Endothelial cell of umbilical vein (primary cell): ENCODE measurements around the gene EPHA5. TPM values are rescaled to one million over a fixed set of nuclear protein-coding genes. Genes with fewer than 3 reads are reported as not detected.

ENCODE experiments used
- BruUV-seq: library from RNA; stranded (reverse); fragments of 400-500 nt; replicated peaks from 2 replicates; lab custom pipeline; 2021; lab: Mats Ljungman, UMichigan
- CTCF ChIA-PET: fragments of 300-600, 350-600 bp; sonication (Branson Sonifier 250); formaldehyde crosslinking; loops from one replicate; lab custom pipeline; 2021; ENCODE audit warnings: antibody characterized with exemption, inconsistent platforms; lab: Charles Lee
- POLR2A ChIA-PET: fragments of 300-600, 350-600 bp; sonication (Branson Sonifier 250); formaldehyde crosslinking; loops from one replicate; lab custom pipeline; 2021; ENCODE audit warnings: antibody characterized with exemption, inconsistent platforms; lab: Charles Lee
- DNase-seq: peaks from one replicate; pipeline ENCODE4 v3.0.0-alpha.2; 2011; ENCODE audit warnings: low read depth, low spot score
- FAIRE-seq: peaks from 2 replicates; lab custom pipeline; 2011; peaks lifted over from hg19 to GRCh38; lab: Jason Lieb, UNC
- H2AFZ ChIP-seq: 2 replicates; pipeline ENCODE4 v1.6.0; 2012; ENCODE audit warnings: low read depth, low read length, control low read depth, inconsistent platforms
- H3K27ac ChIP-seq: 2 replicates; pipeline ENCODE4 v1.5.1; 2011; ENCODE audit warnings: low read depth, mild to moderate bottlenecking, control low read depth, low read length, moderate library complexity; ENCODE audit not compliant: insufficient read depth
- H3K27me3 ChIP-seq, 2 experiments: 2 replicates each; pipeline versions ENCODE4 v1.6.0 to v1.6.1; 2011; ENCODE audit warnings: low read length in 2 of 2, mixed read lengths in 1 of 2; ENCODE audit not compliant: control insufficient read depth in 2 of 2, insufficient read depth in 2 of 2
- H3K36me3 ChIP-seq, 2 experiments: 2 replicates in 1 of 2; 3 replicates in 1 of 2; pipeline ENCODE4 v1.5.1; 2011; ENCODE audit warnings: low read length in 2 of 2, mild to moderate bottlenecking in 1 of 2, moderate library complexity in 1 of 2; ENCODE audit not compliant: control insufficient read depth in 2 of 2, insufficient read depth in 2 of 2; ENCODE audit errors: extremely low read depth in 1 of 2
- H3K4me1 ChIP-seq: 3 replicates; pipeline ENCODE4 v1.5.1; 2011; ENCODE audit warnings: mild to moderate bottlenecking, low read length; ENCODE audit not compliant: control insufficient read depth, insufficient read depth; ENCODE audit errors: extremely low read depth
- H3K4me2 ChIP-seq: 2 replicates; pipeline ENCODE4 v1.6.1; 2011; ENCODE audit warnings: low read length, control low read depth, mixed read lengths; ENCODE audit not compliant: insufficient read depth
- H3K4me3 ChIP-seq, 3 experiments: fragments of 200-600 bp in 1 of 3; sonication (generic), shearing (Covaris generic) in 1 of 3; replicated peaks in 1 of 3; 2 replicates each; pipeline ENCODE4 v1.5.1; 2011 to 2016; ENCODE audit warnings: control low read depth in 3 of 3, low read length in 3 of 3, mild to moderate bottlenecking in 2 of 3, inconsistent platforms in 1 of 3, low read depth in 1 of 3, moderate library complexity in 1 of 3; ENCODE audit not compliant: insufficient read depth in 1 of 3
- H3K79me2 ChIP-seq: 2 replicates; pipeline ENCODE4 v1.6.0; 2012; ENCODE audit warnings: low read length, inconsistent platforms; ENCODE audit not compliant: control insufficient read depth, insufficient read depth
- H3K9ac ChIP-seq: replicated peaks from 2 replicates; pipeline ENCODE3; 2011; ENCODE audit warnings: low read length, control low read depth; ENCODE audit not compliant: insufficient read depth; ENCODE audit errors: extremely low read depth
- H3K9me1 ChIP-seq: replicated peaks from 3 replicates; pipeline ENCODE4 v1.6.0; 2011; ENCODE audit warnings: mild to moderate bottlenecking, low read length; ENCODE audit not compliant: control insufficient read depth, insufficient read depth; ENCODE audit errors: extremely low read depth
- H3K9me3 ChIP-seq: replicated peaks from 2 replicates; pipeline ENCODE4 v1.5.1; 2012; ENCODE audit warnings: low read length, inconsistent platforms; ENCODE audit not compliant: control insufficient read depth, insufficient read depth
- H4K20me1 ChIP-seq: replicated peaks from 2 replicates; pipeline ENCODE3; 2011; ENCODE audit warnings: mild to moderate bottlenecking, low read length; ENCODE audit not compliant: control insufficient read depth, insufficient read depth; ENCODE audit errors: extremely low read depth
- CTCF ChIP-seq, 2 donors: IDR thresholded peaks; 1 replicate in 1 of 2; 2 replicates in 1 of 2; pipeline ENCODE4 v1.5.1; 2011; ENCODE audit warnings: low read length in 2 of 2, mild to moderate bottlenecking in 2 of 2, moderate library complexity in 2 of 2, control low read depth in 1 of 2, inconsistent platforms in 1 of 2, low read depth in 1 of 2; ENCODE audit not compliant: insufficient read depth in 1 of 2; ENCODE audit errors: extremely low read depth in 1 of 2
- EZH2 ChIP-seq: IDR thresholded peaks from 2 replicates; pipeline ENCODE4 v1.6.1; 2012; ENCODE audit warnings: borderline replicate concordance, low read depth, mild to moderate bottlenecking, moderate library complexity, low read length, inconsistent platforms; ENCODE audit not compliant: severe bottlenecking
- FOS ChIP-seq: IDR thresholded peaks from 2 replicates; pipeline ENCODE4 v1.6.1; 2011; ENCODE audit warnings: mild to moderate bottlenecking, low read length, moderate library complexity, borderline replicate concordance; ENCODE audit not compliant: insufficient read depth
- GATA2 ChIP-seq: IDR thresholded peaks from 2 replicates; pipeline ENCODE4 v1.7.0; 2011; ENCODE audit warnings: low read depth, mild to moderate bottlenecking, moderate library complexity, mixed read lengths, low read length; ENCODE audit not compliant: insufficient read length, insufficient read depth
- JUN ChIP-seq: IDR thresholded peaks from 2 replicates; pipeline ENCODE4 v1.6.1; 2011; ENCODE audit warnings: borderline replicate concordance, low read depth; ENCODE audit not compliant: insufficient read length, insufficient read depth
- MAX ChIP-seq: IDR thresholded peaks from 2 replicates; pipeline ENCODE4 v1.6.1; 2011; ENCODE audit not compliant: insufficient read depth, insufficient read length
- MYC ChIP-seq: IDR thresholded peaks from one replicate; pipeline ENCODE4 v1.6.1; 2011; ENCODE audit warnings: mild to moderate bottlenecking, low read depth, low read length
- POLR2A ChIP-seq: IDR thresholded peaks from 2 replicates; pipeline ENCODE4 v1.6.1; 2012; ENCODE audit warnings: low read depth, mild to moderate bottlenecking, control low read depth, low read length
- POLR2AphosphoS5 ChIP-seq: IDR thresholded peaks from 2 replicates; pipeline ENCODE4 v1.6.1; 2012; ENCODE audit warnings: low read depth, mild to moderate bottlenecking, control low read depth, low read length, moderate library complexity; ENCODE audit not compliant: insufficient read depth
- dilution Hi-C: fragments of 300-500 bp; cut with MboI; formaldehyde crosslinking; loops from one replicate; pipeline ENCODE4 v1.15.0; 2019; ENCODE audit warnings: low sequenced_read_pairs; ENCODE audit not compliant: extremely low pct_ligation_motif_present
- intact Hi-C: fragments of 100-400 bp; cut with micrococcal nuclease; formaldehyde crosslinking; loops from one replicate; pipeline ENCODE4 v1.10.0; 2022
- polyA plus RNA-seq, 4 experiments: library from polyadenylated mRNA; depleted of rRNA in 3 of 4; stranded (reverse) in 3 of 4; unstranded in 1 of 4; fragments of >200 nt; gene quantifications; 2 replicates each; pipeline versions ENCODE4 v1.2.1 to v1.2.3, GENCODE V29; 2011 to 2012; ENCODE audit warnings: missing spikeins in 1 of 4
- total RNA-seq: library from RNA; stranded (reverse); gene quantifications from 2 replicates; pipeline ENCODE4 v1.2.3, GENCODE V29; 2021

The EPHA5 gene
- total and polyA plus RNA-seq, 2 donors (not counting 3 experiments of a cell fraction or from before 2014, with no cell fraction given): 0.31 to 0.39 TPM

GRCh38 chr4:65482410-65482809 lies 187.9 kb downstream of the EPHA5 start:
- dilution Hi-C loops: no loop called here
- POLR2A ChIA-PET: no interaction called here
- Histone ChIP-seq H3K36me3 (no peaks in the 10 kb centered on the region), H3K4me1 (peaks cover 8% of the 10 kb centered on the region), H3K27ac (no peak overlapping the region), H3K4me3 (no peak overlapping the region), H4K20me1 (no peaks in the 10 kb centered on the region), H3K27me3 (no peaks in the 10 kb centered on the region), H3K4me2 (no peak overlapping the region), H2AFZ (no peak overlapping the region), H3K9me1 (no peaks in the 10 kb centered on the region), H3K9me3 (no peaks in the 10 kb centered on the region), H3K9ac (no peak overlapping the region), H3K79me2 (no peaks in the 10 kb centered on the region)
- TF ChIP-seq CTCF (IDR thresholded peaks at IDR 0.05; ENCODE audit: extremely low read depth in 1 of 2, insufficient read depth in 1 of 2, low read depth in 1 of 2, low read length in 2 of 2): no peak
- TF ChIP-seq JUN: peak; percentile 92
- peak; percentile 92 for TF ChIP-seq FOS
- FAIRE-seq (peak; percentile 58), DNase-seq (peak; percentile 89)
- intact Hi-C loops: no loop called here
- CTCF ChIA-PET: interaction anchor here (0.9 to 1.7 kb wide), 3 partner anchors 9 to 70 kb away, joined by 3 to 4 read pairs (median 3); no protein-coding TSS in a partner anchor
- no TSS peak for BruUV-seq

GRCh38 chr4:65472531-65472930 lies 197.8 kb downstream of the EPHA5 start:
- intact Hi-C loops: no loop called here
- no peaks in the 10 kb centered on the region for H3K9me3 ChIP-seq
- no peak overlapping the region for H2AFZ ChIP-seq
- DNase-seq (no peak), FAIRE-seq (no peak)
- H3K79me2 ChIP-seq: no peaks in the 10 kb centered on the region
- H3K4me1 ChIP-seq: no peaks in the 10 kb centered on the region
- no peak overlapping the region for H3K27ac ChIP-seq
- no peak overlapping the region for H3K4me2 ChIP-seq
- BruUV-seq: no TSS peak
- no peak overlapping the region for H3K9ac ChIP-seq
- ChIA-PET POLR2A (no interaction called here), CTCF (no interaction called here)
- H3K36me3 ChIP-seq: no peaks in the 10 kb centered on the region
- dilution Hi-C loops: no loop called here
- H4K20me1 ChIP-seq: no peaks in the 10 kb centered on the region
- TF ChIP-seq CTCF (IDR thresholded peaks at IDR 0.05; ENCODE audit: extremely low read depth in 1 of 2, insufficient read depth in 1 of 2, low read depth in 1 of 2, low read length in 2 of 2) (no peak), MYC (no peak), JUN (no peak), MAX (no peak), FOS (no peak), EZH2 (no peak), POLR2AphosphoS5 (no peak), GATA2 (no peak), POLR2A (no peak)
- H3K27me3 ChIP-seq: no peaks in the 10 kb centered on the region
- H3K9me1 ChIP-seq: no peaks in the 10 kb centered on the region
- H3K4me3 ChIP-seq: no peak overlapping the region
